A549 (cell line): ENCODE data around the gene NEK9.

Source experiments
- NR3C1 ChIP-seq: fragments of >200 bp; sonication (Bioruptor Twin); formaldehyde crosslinking; IDR thresholded peaks from 3 replicates; pipeline ENCODE4 v1.6.1; 2017
- PHF8 ChIP-seq: fragments of 200-600 bp; sonication (generic); IDR thresholded peaks from 2 replicates; pipeline ENCODE4 v1.6.1; 2016; ENCODE audit warnings: low read depth, mild to moderate bottlenecking, antibody characterized with exemption, moderate library complexity, borderline replicate concordance
- POLR2AphosphoS2 ChIP-seq: conservative IDR thresholded peaks from 2 replicates; pipeline ENCODE4 v1.6.1; 2012; ENCODE audit warnings: low read length, improper control_type of control experiment, inconsistent platforms
- RFX5 ChIP-seq: fragments of 450-650 bp; IDR thresholded peaks from 2 replicates; pipeline ENCODE4 v1.7.1; 2014; ENCODE audit warnings: antibody characterized with exemption, mild to moderate bottlenecking, moderate library complexity
- TF ChIP-seq, protein P1 (sequence below): fragments of 450-650 bp; IDR thresholded peaks from 2 replicates; pipeline ENCODE4 v1.6.1; 2014; ENCODE audit warnings: antibody characterized with exemption
- TF ChIP-seq, protein P2 (sequence below): fragments of >200 bp; sonication (Bioruptor Twin); formaldehyde crosslinking; IDR thresholded peaks from 3 replicates; pipeline ENCODE4 v1.5.1; 2016
- TF ChIP-seq, protein P3 (sequence below): IDR thresholded peaks from 2 replicates; pipeline ENCODE4 v1.6.1; 2012
- TF ChIP-seq, protein P4 (sequence below): fragments of 150-350 bp; IDR thresholded peaks from 2 replicates; pipeline ENCODE4 v1.6.1; 2014; ENCODE audit warnings: low read depth, mild to moderate bottlenecking, low read length

DNA sequence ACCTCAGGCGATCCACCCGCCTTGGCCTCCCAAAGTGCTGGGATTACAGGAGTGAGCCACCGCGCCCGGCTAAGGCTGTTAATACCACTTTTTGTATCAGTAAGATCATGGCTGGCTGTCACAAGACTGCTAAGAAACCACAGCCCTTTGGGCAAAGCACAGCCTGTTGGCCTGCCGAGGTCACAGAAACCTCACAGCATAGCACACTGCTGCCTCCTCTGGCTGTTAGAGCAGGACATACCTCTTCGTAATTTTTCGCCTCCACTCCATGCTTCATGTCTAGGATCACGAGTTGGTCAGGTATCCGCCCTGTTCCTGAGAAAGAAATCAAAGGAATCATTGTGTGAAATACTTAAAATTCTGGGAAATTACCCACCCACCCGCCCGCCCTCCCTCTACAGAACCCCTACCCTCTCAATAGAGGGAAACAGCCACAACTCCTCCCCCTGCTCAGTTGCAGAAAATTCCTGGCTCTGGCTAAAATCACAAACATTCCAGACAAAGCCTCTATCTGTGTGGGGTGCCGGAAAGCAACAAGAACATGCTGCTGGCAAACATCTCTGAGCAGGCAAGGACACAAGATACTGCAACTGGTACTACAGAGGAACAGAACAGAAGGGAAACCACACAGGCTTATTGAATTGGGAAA, 20.7 kb upstream of the NEK9 start:
- TF ChIP-seq, protein P1, sequence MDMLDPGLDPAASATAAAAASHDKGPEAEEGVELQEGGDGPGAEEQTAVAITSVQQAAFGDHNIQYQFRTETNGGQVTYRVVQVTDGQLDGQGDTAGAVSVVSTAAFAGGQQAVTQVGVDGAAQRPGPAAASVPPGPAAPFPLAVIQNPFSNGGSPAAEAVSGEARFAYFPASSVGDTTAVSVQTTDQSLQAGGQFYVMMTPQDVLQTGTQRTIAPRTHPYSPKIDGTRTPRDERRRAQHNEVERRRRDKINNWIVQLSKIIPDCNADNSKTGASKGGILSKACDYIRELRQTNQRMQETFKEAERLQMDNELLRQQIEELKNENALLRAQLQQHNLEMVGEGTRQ: no peak
- TF ChIP-seq, protein P2, sequence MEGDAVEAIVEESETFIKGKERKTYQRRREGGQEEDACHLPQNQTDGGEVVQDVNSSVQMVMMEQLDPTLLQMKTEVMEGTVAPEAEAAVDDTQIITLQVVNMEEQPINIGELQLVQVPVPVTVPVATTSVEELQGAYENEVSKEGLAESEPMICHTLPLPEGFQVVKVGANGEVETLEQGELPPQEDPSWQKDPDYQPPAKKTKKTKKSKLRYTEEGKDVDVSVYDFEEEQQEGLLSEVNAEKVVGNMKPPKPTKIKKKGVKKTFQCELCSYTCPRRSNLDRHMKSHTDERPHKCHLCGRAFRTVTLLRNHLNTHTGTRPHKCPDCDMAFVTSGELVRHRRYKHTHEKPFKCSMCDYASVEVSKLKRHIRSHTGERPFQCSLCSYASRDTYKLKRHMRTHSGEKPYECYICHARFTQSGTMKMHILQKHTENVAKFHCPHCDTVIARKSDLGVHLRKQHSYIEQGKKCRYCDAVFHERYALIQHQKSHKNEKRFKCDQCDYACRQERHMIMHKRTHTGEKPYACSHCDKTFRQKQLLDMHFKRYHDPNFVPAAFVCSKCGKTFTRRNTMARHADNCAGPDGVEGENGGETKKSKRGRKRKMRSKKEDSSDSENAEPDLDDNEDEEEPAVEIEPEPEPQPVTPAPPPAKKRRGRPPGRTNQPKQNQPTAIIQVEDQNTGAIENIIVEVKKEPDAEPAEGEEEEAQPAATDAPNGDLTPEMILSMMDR: no peak
- TF ChIP-seq NR3C1 (no peak), POLR2AphosphoS2 (no peak), RFX5 (no peak), PHF8 (no peak)
- TF ChIP-seq, protein P3, sequence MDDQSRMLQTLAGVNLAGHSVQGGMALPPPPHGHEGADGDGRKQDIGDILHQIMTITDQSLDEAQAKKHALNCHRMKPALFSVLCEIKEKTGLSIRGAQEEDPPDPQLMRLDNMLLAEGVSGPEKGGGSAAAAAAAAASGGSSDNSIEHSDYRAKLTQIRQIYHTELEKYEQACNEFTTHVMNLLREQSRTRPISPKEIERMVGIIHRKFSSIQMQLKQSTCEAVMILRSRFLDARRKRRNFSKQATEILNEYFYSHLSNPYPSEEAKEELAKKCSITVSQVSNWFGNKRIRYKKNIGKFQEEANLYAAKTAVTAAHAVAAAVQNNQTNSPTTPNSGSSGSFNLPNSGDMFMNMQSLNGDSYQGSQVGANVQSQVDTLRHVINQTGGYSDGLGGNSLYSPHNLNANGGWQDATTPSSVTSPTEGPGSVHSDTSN: no peak
- TF ChIP-seq, protein P4, sequence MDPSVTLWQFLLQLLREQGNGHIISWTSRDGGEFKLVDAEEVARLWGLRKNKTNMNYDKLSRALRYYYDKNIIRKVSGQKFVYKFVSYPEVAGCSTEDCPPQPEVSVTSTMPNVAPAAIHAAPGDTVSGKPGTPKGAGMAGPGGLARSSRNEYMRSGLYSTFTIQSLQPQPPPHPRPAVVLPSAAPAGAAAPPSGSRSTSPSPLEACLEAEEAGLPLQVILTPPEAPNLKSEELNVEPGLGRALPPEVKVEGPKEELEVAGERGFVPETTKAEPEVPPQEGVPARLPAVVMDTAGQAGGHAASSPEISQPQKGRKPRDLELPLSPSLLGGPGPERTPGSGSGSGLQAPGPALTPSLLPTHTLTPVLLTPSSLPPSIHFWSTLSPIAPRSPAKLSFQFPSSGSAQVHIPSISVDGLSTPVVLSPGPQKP: no peak
